HepG2 (cell line): ENCODE results near the gene PLXNA1. TPM values are rescaled to one million over a fixed set of nuclear protein-coding genes. Genes with fewer than 3 reads are reported as not detected.

Experiments
- ATAC-seq: fragments of 200-7000 bp; cut with Tn5 transposase; 3 replicates; pipeline ENCODE4 v1.9.1; 2020; ENCODE audit warnings: mild to moderate bottlenecking, moderate library complexity
- BruUV-seq: library from RNA; stranded (reverse); fragments of 400-500 nt; replicated peaks from 2 replicates; lab custom pipeline; 2021; lab: Mats Ljungman, UMichigan
- CTCF ChIA-PET: fragments of 300-600 bp; formaldehyde crosslinking; extraction: SDS; loops from one replicate; lab custom pipeline; 2021; ENCODE audit warnings: low total read pairs, inconsistent platforms, low intra/inter-chr PET ratio; lab: Yijun Ruan, JAX
- POLR2A ChIA-PET: fragments of 350-600 bp; sonication (Branson Sonifier 250); formaldehyde crosslinking; loops from one replicate; lab custom pipeline; 2020; ENCODE audit warnings: antibody characterized with exemption, inconsistent platforms; lab: Yijun Ruan, JAX
- DNase-seq: peaks from one replicate; pipeline ENCODE4 v3.0.0-alpha.2; 2015; ENCODE audit warnings: low spot score
- FAIRE-seq: peaks from 3 replicates; lab custom pipeline; 2011; peaks lifted over from hg19 to GRCh38; lab: Jason Lieb, UNC
- H2AFZ ChIP-seq: one replicate; pipeline ENCODE4 v1.6.1; 2011; ENCODE audit warnings: low read length, inconsistent platforms
- H3K27ac ChIP-seq: fragments of 300-600 bp; 3 replicates; pipeline ENCODE4 v1.8.0; 2011; ENCODE audit warnings: mixed run types, mild to moderate bottlenecking, mixed read lengths, low read length, inconsistent platforms; ENCODE audit not compliant: insufficient read depth; ENCODE audit errors: extremely low read length
- H3K27me3 ChIP-seq, 2 experiments: fragments of 200-600 bp in 1 of 2; 2 replicates in 1 of 2; 3 replicates in 1 of 2; pipeline versions ENCODE4 v1.6.0 to v1.8.0; 2011; ENCODE audit warnings: low read length in 2 of 2, mild to moderate bottlenecking in 2 of 2, moderate library complexity in 2 of 2, inconsistent platforms in 1 of 2; ENCODE audit not compliant: insufficient read depth in 2 of 2, control insufficient read depth in 1 of 2
- H3K36me3 ChIP-seq, 2 experiments: fragments of 200-600 bp in 1 of 2; replicated peaks in 1 of 2; 2 replicates in 1 of 2; 3 replicates in 1 of 2; pipeline versions ENCODE4 v1.5.1 to v1.8.0; 2011; ENCODE audit warnings: low read length in 2 of 2, inconsistent platforms in 1 of 2; ENCODE audit not compliant: insufficient read depth in 2 of 2, control insufficient read depth in 1 of 2
- H3K4me1 ChIP-seq: 2 replicates; pipeline ENCODE4 v1.5.1; 2012; ENCODE audit warnings: low read length, inconsistent platforms; ENCODE audit not compliant: insufficient read depth
- H3K4me2 ChIP-seq: 2 replicates; pipeline ENCODE4 v1.6.0; 2011; ENCODE audit warnings: low read depth, low read length, inconsistent platforms
- H3K4me3 ChIP-seq, 3 experiments: fragments of 200-600 bp in 1 of 3; sonication (generic), shearing (Covaris generic) in 1 of 3; replicated peaks in 1 of 3; 2 replicates each; pipeline ENCODE4 v1.5.1; 2011 to 2016; ENCODE audit warnings: low read length in 3 of 3, inconsistent platforms in 2 of 3, low read depth in 2 of 3, mild to moderate bottlenecking in 2 of 3, control low read depth in 1 of 3, mixed read lengths in 1 of 3; ENCODE audit not compliant: insufficient read depth in 1 of 3
- H3K79me2 ChIP-seq: one replicate; pipeline ENCODE4 v1.6.1; 2011; ENCODE audit warnings: low read length, inconsistent platforms; ENCODE audit not compliant: insufficient read depth
- H3K9ac ChIP-seq: 2 replicates; pipeline ENCODE4 v1.6.0; 2011; ENCODE audit warnings: mild to moderate bottlenecking, low read depth, low read length, inconsistent platforms; ENCODE audit not compliant: insufficient read depth
- H3K9me3 ChIP-seq: 2 replicates; pipeline ENCODE4 v1.5.1; 2012; ENCODE audit warnings: mild to moderate bottlenecking, low read length
- H4K20me1 ChIP-seq: 2 replicates; pipeline ENCODE4 v1.6.0; 2011; ENCODE audit warnings: inconsistent platforms, mild to moderate bottlenecking, low read length, moderate library complexity; ENCODE audit not compliant: insufficient read depth
- CBX1 ChIP-seq: IDR thresholded peaks from one replicate; pipeline ENCODE4 v1.6.1; 2016; ENCODE audit warnings: antibody characterized with exemption, low read depth
- SP4 ChIP-seq: sonication (generic); formaldehyde crosslinking; IDR thresholded peaks from 2 replicates; pipeline ENCODE4 v1.8.1; 2023; ENCODE audit warnings: mild to moderate bottlenecking, missing genetic modification reagents
- ZBTB7B ChIP-seq: sonication (generic); formaldehyde crosslinking; IDR thresholded peaks from 2 replicates; pipeline ENCODE4 v1.4.0; 2020; ENCODE audit warnings: missing genetic modification reagents
- ZNF460 ChIP-seq: sonication (generic); formaldehyde crosslinking; IDR thresholded peaks from 2 replicates; pipeline ENCODE4 v1.5.1; 2020; ENCODE audit warnings: missing genetic modification reagents, mild to moderate bottlenecking, borderline replicate concordance
- WGBS: methylation state at CpG from one replicate; pipeline ENCODE4 v1.1.6; 2017; ENCODE audit warnings: low lambda C conversion rate; 5-methylcytosine and 5-hydroxymethylcytosine counted together
- in situ Hi-C: cut with HindIII; loops from 2 replicates; pipeline ENCODE4 v1.10.0; 2017; ENCODE audit warnings: low pct_unique_long_range_greater_than_20kb; ENCODE audit not compliant: extremely low pct_ligation_motif_present
- intact Hi-C: fragments of 100-400 bp; cut with micrococcal nuclease; formaldehyde crosslinking; loops from one replicate; pipeline ENCODE4 v1.10.0; 2022; ENCODE audit not compliant: unreplicated experiment
- polyA plus RNA-seq, 8 experiments: library from polyadenylated mRNA; depleted of rRNA in 3 of 8; stranded (reverse) in 7 of 8; unstranded in 1 of 8; fragments of >200 nt; fragmentation: Illumina TruSeq in 4 of 8; extraction: Trizol in 4 of 8; gene quantifications; 2 replicates each; pipeline versions ENCODE4 v1.2.1 to v1.2.3, GENCODE V29; 2011 to 2016; ENCODE audit warnings: low read depth in 4 of 8, missing spikeins in 1 of 8, mixed read lengths in 1 of 8; ENCODE audit not compliant: insufficient read depth in 1 of 8
- total RNA-seq, 5 experiments: library from RNA; depleted of rRNA; stranded (reverse); fragments of >200 nt; fragmentation: Illumina TruSeq; extraction: Trizol; gene quantifications; 2 replicates each; pipeline ENCODE4 v1.2.3, GENCODE V29; 2016; ENCODE audit warnings: low read depth in 1 of 5
- TF ChIP-seq, protein P1 (sequence below): sonication (generic); formaldehyde crosslinking; IDR thresholded peaks from 2 replicates; pipeline ENCODE4 v1.4.0; 2020; ENCODE audit warnings: missing genetic modification reagents
- TF ChIP-seq, protein P2 (sequence below): sonication (generic); formaldehyde crosslinking; conservative IDR thresholded peaks from 2 replicates; pipeline ENCODE4 v1.4.0; 2020; ENCODE audit warnings: mild to moderate bottlenecking, missing genetic modification reagents, moderate library complexity

The PLXNA1 gene
- total and polyA plus RNA-seq, 2 of the 13 experiments (the other 11 are each of a cell fraction or from before 2014, with no cell fraction given), result 16.6 to 18.2 TPM

DNA sequence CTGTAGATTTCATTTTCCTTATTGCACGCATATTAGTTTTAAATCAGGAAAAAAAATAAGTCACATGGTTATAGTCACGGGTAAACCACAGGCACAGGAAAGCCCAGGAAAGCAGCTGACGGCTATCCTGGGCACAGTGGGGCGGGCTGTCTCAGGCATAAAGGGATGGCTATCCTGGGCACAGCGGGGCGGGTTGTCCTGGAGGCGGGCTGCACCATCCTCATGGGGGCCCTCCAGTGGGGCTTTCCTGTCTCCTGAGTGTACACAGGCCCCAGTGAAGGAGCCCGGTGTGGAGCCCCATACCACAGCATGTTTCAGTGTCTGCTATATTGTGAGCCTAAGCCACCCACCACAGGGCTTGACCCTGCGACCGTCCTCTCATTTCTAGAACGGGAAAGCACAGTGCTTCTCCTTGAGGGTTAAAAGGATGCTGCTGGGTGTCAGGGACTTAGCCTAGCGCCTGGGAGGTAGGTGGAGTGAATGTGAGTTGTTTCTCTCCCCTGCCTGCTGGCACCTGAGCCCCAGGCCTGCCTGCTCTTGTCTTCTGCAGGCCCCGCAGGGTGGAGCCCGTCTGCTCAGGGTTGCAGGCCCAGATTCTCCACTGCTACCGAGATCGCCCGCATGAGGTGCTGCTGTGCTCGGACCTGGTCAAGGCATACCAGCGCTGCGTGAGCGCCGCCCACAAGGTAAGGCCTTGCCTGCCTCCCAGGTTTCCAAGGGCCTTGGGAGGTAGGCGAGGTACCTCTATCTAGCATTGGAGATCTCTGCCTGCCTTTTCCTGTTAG, 25.9 kb upstream of the PLXNA1 start:
- TF ChIP-seq, protein P1, sequence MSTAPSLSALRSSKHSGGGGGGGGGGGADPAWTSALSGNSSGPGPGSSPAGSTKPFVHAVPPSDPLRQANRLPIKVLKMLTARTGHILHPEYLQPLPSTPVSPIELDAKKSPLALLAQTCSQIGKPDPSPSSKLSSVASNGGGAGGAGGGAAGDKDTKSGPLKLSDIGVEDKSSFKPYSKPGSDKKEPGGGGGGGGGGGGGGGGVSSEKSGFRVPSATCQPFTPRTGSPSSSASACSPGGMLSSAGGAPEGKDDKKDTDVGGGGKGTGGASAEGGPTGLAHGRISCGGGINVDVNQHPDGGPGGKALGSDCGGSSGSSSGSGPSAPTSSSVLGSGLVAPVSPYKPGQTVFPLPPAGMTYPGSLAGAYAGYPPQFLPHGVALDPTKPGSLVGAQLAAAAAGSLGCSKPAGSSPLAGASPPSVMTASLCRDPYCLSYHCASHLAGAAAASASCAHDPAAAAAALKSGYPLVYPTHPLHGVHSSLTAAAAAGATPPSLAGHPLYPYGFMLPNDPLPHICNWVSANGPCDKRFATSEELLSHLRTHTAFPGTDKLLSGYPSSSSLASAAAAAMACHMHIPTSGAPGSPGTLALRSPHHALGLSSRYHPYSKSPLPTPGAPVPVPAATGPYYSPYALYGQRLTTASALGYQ (CRISPR knock-in tag), result no peak
- TF ChIP-seq ZBTB7B (CRISPR knock-in tag) (no peak), ZNF460 (CRISPR knock-in tag) (no peak), CBX1 (no peak), SP4 (CRISPR knock-in tag) (no peak)
- TF ChIP-seq, protein P2, sequence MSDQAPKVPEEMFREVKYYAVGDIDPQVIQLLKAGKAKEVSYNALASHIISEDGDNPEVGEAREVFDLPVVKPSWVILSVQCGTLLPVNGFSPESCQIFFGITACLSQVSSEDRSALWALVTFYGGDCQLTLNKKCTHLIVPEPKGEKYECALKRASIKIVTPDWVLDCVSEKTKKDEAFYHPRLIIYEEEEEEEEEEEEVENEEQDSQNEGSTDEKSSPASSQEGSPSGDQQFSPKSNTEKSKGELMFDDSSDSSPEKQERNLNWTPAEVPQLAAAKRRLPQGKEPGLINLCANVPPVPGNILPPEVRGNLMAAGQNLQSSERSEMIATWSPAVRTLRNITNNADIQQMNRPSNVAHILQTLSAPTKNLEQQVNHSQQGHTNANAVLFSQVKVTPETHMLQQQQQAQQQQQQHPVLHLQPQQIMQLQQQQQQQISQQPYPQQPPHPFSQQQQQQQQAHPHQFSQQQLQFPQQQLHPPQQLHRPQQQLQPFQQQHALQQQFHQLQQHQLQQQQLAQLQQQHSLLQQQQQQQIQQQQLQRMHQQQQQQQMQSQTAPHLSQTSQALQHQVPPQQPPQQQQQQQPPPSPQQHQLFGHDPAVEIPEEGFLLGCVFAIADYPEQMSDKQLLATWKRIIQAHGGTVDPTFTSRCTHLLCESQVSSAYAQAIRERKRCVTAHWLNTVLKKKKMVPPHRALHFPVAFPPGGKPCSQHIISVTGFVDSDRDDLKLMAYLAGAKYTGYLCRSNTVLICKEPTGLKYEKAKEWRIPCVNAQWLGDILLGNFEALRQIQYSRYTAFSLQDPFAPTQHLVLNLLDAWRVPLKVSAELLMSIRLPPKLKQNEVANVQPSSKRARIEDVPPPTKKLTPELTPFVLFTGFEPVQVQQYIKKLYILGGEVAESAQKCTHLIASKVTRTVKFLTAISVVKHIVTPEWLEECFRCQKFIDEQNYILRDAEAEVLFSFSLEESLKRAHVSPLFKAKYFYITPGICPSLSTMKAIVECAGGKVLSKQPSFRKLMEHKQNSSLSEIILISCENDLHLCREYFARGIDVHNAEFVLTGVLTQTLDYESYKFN (CRISPR knock-in tag), result no peak
- TF ChIP-seq, all 625 proteins: peak for 0
- no peaks in the 10 kb centered on the region for H3K27me3 ChIP-seq
- in situ Hi-C loops, result no loop called here
- no peak for FAIRE-seq
- CTCF ChIA-PET, result no interaction called here
- intact Hi-C loops, result no loop called here
- H3K9me3 ChIP-seq, result no peaks in the 10 kb centered on the region
- H3K4me3 ChIP-seq, result no peak overlapping the region
- no peaks in the 10 kb centered on the region for H4K20me1 ChIP-seq
- H3K4me2 ChIP-seq, result no peak overlapping the region
- DNase-seq, result no peak
- BruUV-seq, result no TSS peak
- no peak overlapping the region for H3K27ac ChIP-seq
- POLR2A ChIA-PET, result no interaction called here
- no peak overlapping the region for H3K9ac ChIP-seq
- 0 out of 5 replicates have a peak, but pooled peaks cover 0 to 2% of the 10 kb centered on the region in 2 experiments for H3K36me3 ChIP-seq
- ATAC-seq, result no peak
- H2AFZ ChIP-seq, result no peak overlapping the region
- H3K79me2 ChIP-seq, result no peaks in the 10 kb centered on the region
- H3K4me1 ChIP-seq, result peaks cover 16% of the 10 kb centered on the region
- 78% methylated on average over 4 of the region's 23 CpGs for WGBS
